GM19099 (cell line): ENCODE measurements around the gene AZU1.

Experiments used
- POLR2A ChIP-seq: IDR thresholded peaks from 3 replicates; pipeline ENCODE4 v1.6.1; 2011; ENCODE audit warnings: low read depth; ENCODE audit not compliant: insufficient read length; ENCODE audit errors: extremely low read depth

Gene AZU1

GRCh38 chr19:867855-868457 lies 40.3 kb downstream of the AZU1 start:
- no peak for TF ChIP-seq POLR2A

GRCh38 chr19:868458-869244 lies 41.0 kb downstream of the AZU1 start:
- TF ChIP-seq POLR2A, result no peak

- TF ChIP-seq POLR2A, result no peak
These were observed 41.9 kb downstream of the AZU1 start for GRCh38 chr19:869245-870177.

DNA sequence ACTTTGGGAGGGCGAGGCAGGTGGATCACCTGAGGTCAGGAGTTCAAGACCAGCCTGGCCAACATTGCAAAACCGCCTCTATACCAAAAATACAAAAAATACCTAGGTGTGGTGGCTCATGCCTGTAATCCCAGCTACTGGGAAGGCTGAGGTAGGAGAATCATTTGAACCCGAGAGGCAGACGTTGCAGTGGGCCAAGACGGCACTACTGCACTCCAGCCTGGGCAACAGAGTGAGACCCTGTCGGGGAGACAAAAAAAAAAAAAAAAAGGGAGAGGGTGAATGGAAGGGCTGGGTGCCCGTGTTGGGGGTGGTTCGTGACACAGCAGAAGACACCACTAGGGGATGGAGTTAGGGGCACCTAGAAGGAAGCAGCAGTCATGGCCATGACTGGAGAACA lies 42.7 kb downstream of the AZU1 start:
- no peak for TF ChIP-seq POLR2A

DNA sequence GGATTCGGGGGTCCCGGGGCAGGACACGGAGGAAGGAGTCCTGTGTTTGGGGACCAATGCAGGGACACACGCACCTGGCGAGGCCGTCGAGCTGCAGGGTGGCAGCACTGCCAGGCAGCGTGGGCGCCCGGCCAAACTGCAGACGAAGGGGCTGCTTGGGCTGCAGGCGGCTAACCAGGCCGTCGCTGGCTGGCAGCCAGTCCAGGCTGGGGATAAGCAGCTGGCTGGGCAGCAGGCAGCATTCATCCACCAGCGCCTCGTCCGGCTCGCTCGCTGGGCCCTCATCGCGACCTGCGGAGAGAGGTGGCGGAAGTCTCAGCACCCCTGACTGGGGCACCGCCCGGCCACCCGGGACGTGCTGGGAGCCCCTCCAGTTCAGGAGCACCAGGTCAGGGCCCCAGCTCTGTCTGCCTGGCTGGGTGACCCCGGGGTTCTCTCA lies 43.3 kb downstream of the AZU1 start:
- TF ChIP-seq POLR2A, result no peak

DNA sequence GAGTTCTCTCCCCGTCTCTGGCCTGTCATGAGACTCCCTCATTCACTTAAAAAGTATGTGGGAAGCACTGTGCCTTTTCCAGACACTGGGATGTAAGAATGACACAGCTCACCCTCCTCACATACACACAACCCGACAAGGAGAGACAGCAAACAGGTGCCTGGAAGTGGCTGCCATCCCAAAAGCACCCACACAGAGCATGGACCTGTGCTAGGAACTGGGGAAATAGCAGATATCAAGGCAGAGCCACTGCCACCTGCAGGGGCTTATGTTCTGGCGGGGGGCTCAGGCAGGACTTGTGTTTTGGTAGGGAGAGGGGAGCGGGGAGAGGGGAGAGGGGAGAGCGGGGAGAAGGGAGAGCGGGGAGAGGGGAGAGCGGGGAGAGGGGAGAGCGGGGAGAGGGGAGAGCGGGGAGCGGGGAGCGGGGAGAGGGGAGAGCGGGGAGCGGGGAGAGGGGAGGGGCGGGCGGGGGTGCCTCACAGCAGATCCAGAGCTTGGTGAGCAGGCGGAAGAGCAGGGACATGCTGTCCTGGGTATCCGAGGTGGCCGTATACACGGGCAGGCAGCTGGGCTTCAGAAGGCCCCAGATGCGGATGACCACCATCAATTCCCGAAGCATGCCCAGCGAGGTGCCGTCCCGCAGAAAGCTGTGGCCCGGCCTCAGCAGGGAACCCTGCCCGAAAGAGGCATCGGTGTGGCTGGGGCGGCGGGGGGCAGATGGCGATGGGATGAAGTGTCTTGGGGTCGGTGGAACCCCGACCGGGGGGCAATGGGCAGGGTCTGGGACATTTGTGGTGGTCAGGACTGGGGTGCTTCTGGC lies 44.0 kb downstream of the AZU1 start:
- no peak for TF ChIP-seq POLR2A

- no peak for TF ChIP-seq POLR2A
These were observed 44.8 kb downstream of the AZU1 start for GRCh38 chr19:872266-872951.

DNA sequence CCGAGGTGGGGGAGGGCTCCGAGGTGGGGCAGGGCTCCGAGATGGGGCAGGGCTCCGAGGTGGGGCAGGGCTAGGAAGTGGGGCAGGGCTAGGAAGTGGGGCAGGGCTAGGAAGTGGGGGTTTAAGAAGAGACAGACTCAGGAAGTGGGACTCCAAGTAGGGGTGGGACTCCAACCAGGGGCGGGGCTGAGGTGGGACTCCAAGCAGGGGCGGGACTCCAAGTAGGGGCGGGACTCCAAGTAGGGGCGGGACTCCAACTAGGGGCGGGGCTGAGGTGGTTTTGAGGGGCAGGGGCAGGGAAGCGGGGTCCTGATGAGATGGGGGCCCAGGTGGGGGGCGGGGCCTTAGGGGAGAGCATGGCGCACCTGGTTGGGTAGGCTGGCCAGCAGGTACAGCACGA lies 45.4 kb downstream of the AZU1 start:
- TF ChIP-seq POLR2A, result no peak

- TF ChIP-seq POLR2A, result no peak
These were observed 46.0 kb downstream of the AZU1 start for GRCh38 chr19:873561-874041.

- no peak for TF ChIP-seq POLR2A
These were observed 47.7 kb downstream of the AZU1 start for GRCh38 chr19:875265-875879.

DNA sequence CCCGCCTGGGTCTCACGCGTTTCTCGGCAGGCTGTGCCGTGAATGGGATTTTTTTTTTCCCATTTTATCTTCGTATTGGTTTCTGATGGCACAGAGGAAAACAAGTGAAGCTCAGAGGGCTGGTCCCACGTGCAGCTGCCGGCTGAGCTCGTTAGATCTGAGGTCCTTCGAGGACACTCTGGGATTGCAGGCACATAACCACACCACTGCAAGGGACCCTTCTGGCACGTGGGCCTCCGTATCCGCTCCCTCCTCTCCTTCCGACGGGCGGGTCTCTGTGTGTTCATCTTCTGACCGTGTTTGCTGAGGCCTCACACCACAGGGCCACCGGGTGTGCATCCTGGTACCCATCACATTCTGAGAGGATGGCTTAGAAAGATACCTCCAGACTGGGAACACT lies 48.5 kb downstream of the AZU1 start:
- no peak for TF ChIP-seq POLR2A

GRCh38 chr19:876780-877314 lies 49.2 kb downstream of the AZU1 start:
- TF ChIP-seq POLR2A, result no peak
